Measurements from ENCODE around the gene SLC46A1.

DNA sequence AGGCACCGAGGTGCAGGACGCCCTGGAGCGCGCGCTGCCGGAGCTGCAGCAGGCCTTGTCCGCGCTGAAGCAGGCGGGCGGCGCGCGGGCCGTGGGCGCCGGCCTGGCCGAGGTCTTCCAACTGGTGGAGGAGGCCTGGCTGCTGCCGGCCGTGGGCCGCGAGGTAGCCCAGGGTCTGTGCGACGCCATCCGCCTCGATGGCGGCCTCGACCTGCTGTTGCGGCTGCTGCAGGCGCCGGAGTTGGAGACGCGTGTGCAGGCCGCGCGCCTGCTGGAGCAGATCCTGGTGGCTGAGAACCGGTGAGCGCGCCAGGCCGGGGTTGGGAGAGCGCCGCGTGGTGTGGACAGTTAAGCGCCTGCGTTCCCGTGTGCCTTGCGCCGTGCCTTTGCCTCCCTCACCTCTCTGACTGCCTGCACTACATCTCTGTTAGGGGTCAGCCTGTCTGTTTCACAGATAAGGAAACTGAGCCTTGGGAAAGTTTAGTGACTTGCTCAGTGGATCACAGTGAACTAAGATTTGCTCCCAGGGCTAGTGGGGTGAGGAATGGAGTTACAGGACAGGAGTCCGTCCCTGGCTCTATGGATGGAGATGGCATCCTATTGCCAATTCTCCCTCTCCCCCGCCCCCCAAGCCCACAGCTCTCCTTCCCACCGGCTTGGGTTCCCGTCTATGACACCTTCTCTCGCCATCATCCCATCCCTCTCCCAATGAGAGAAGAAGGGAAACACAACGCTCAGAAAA, 33.6 kb downstream of the SLC46A1 start:
- TF ChIP-seq FIP1L1 (IDR thresholded peaks at IDR 0.05; ENCODE audit: low read depth, low read length, poor library complexity, severe bottlenecking) = no peak
- TF ChIP-seq, protein P1, sequence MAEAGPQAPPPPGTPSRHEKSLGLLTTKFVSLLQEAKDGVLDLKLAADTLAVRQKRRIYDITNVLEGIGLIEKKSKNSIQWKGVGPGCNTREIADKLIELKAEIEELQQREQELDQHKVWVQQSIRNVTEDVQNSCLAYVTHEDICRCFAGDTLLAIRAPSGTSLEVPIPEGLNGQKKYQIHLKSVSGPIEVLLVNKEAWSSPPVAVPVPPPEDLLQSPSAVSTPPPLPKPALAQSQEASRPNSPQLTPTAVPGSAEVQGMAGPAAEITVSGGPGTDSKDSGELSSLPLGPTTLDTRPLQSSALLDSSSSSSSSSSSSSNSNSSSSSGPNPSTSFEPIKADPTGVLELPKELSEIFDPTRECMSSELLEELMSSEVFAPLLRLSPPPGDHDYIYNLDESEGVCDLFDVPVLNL (CRISPR knock-in tag; IDR thresholded peaks at IDR 0.05; ENCODE audit: low read depth) = no peak
- no peak for TF ChIP-seq JUND (IDR thresholded peaks at IDR 0.05; ENCODE audit: borderline replicate concordance, low read depth, low read length)
- no peak for TF ChIP-seq JUND (tag; IDR thresholded peaks at IDR 0.05; ENCODE audit: borderline replicate concordance, low read depth, low read length)

All from K562 (cell line).